SJSA1 (cell line): ENCODE measurements around the gene ACADM. TPM values are rescaled to one million over a fixed set of nuclear protein-coding genes. Genes with fewer than 3 reads are reported as not detected.
"Not testable (repeated sequence)": the region's sequence is repeated elsewhere in the genome, so short reads cannot be mapped to it uniquely, and the experiment has no call there.

ENCODE experiments used
- DNase-seq, 2 experiments: peaks; one replicate each; pipeline ENCODE4 v3.0.0-alpha.2; 2015 to 2020; ENCODE audit warnings: low spot score in 2 of 2, low read depth in 1 of 2
- H3K27ac ChIP-seq: fragments of 250-450 bp; sonication (Bioruptor Pico); 2 replicates; pipeline ENCODE4 v1.5.1; 2020; ENCODE audit warnings: mild to moderate bottlenecking, moderate library complexity
- H3K27me3 ChIP-seq: fragments of 250-450 bp; sonication (Bioruptor Pico); replicated peaks from 2 replicates; pipeline ENCODE4 v1.5.1; 2020; ENCODE audit warnings: mild to moderate bottlenecking, moderate library complexity
- H3K36me3 ChIP-seq: fragments of 250-450 bp; sonication (Bioruptor Pico); 2 replicates; pipeline ENCODE4 v1.5.1; 2020; ENCODE audit warnings: mild to moderate bottlenecking
- H3K4me1 ChIP-seq: fragments of 250-450 bp; sonication (Bioruptor Pico); replicated peaks from 2 replicates; pipeline ENCODE4 v1.6.1; 2021; ENCODE audit warnings: mild to moderate bottlenecking
- H3K4me3 ChIP-seq: fragments of 250-450 bp; sonication (Bioruptor Pico); 2 replicates; pipeline ENCODE4 v1.5.1; 2020; ENCODE audit warnings: mild to moderate bottlenecking
- H3K9me3 ChIP-seq: fragments of 250-450 bp; sonication (Bioruptor Pico); replicated peaks from 2 replicates; pipeline ENCODE4 v1.5.1; 2020; ENCODE audit warnings: mild to moderate bottlenecking
- total RNA-seq: library from RNA; depleted of rRNA; stranded (reverse); fragments of >200 nt; shearing (Covaris generic); gene quantifications from 2 replicates; pipeline ENCODE4 v1.2.3, GENCODE V29; 2014; rRNA removed

The ACADM gene
- total RNA-seq = 52.0 and 76.4 TPM in 2 replicates

DNA sequence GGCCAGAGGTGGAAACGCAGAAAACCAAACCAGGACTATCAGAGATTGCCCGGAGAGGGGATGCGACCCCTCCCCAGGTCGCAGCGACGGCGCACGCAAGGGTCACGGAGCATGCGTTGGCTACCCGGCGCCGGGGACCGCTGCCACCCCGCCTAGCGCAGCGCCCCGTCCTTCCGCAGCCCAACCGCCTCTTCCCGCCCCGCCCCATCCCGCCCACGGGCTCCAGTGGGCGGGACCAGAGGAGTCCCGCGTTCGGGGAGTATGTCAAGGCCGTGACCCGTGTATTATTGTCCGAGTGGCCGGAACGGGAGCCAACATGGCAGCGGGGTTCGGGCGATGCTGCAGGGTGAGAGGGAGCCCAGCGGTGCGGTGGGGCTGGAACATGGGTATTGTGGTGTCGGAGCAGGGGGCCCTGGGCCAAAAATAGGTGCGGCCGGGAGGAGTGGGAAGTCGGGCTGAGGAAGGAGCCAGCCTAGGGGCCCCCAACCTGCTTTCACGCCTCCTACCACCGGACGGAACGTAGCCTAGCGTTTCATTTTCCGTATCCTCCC, at the start of gene ACADM:
Gene ACADM, plus strand, starts transcription at position 238 of the 551 bp plus-strand sequence. Its CDS starts 79 bp downstream, at position 317.
- H3K27me3 ChIP-seq = no peaks in the 10 kb centered on the region
- no peaks in the 10 kb centered on the region for H3K9me3 ChIP-seq
- DNase-seq = peak; percentile 86 to 94
- peaks cover 5% of the 10 kb centered on the region; the same call in 1 of the 2 replicates for H3K36me3 ChIP-seq
- peak within 1 kb of the TSS; percentile 91 for H3K27ac ChIP-seq
- peak within 1 kb of the TSS; percentile 70 for H3K4me3 ChIP-seq
- peaks cover 12% of the 10 kb centered on the region for H3K4me1 ChIP-seq

DNA sequence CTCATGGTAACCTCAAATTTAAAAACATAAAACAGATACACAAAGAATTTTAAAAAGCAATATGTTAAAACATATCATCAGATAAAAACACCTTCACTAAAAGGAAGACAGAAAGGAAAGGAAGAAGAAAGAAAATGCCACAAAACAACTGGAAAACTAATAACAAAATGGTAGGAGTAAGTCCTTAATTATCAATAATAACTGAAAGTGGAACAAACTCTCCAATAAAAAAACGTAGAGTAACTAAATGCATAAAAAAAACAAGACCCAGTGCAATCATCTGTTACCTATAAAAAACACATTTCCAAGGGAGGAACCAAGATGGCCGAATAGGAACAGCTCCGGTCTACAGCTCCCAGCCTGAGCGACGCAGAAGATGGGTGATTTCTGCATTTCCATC, 47.1 kb upstream of the ACADM start:
- Histone ChIP-seq H3K27ac (no peak overlapping the region), H3K36me3 (no peaks in the 10 kb centered on the region), H3K4me3 (no peak overlapping the region), H3K9me3 (no peaks in the 10 kb centered on the region), H3K4me1 (peaks cover 5% of the 10 kb centered on the region), H3K27me3 (no peaks in the 10 kb centered on the region)
- no peak for DNase-seq

DNA sequence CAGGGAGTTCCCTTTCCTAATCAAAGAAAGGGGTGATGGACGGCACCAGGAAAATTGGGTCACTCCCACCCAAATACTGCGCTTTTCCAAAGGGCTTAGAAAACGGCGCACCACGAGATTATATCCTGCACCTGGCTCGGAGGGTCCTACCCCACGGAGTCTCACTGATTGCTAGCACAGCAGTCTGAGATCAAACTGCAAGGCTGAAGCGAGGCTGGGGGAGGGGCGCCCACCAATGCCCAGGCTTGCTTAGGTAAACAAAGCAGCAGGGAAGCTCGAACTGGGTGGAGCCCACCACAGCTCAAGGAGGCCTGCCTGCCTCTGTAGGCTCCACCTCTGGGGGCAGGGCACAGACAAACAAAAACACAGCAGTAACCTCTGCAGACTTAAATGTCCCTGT, 46.5 kb upstream of the ACADM start:
- not testable (repeated sequence) for H3K27me3 ChIP-seq, DNase-seq, H3K27ac ChIP-seq

DNA sequence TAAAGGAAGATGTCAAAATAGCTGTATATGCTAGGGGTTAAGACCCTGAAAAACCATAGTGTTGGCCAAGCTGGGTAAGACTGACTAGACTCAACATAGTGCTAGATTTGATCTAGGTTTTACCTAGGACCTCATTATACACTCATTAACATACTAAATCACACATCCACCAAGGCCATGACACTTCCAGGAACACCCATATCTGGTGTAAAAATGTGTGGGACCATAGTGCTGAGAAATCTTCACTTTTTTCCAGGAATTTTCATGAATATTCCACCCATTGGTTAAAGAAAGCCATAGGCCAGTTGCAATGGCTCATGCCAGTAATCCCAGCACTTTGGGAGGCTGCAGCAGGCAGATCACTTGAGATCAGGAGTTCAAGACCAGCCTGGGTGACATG, 34.0 kb upstream of the ACADM start:
- Histone ChIP-seq H3K27ac (no peak overlapping the region), H3K4me3 (no peak overlapping the region), H3K4me1 (no peaks in the 10 kb centered on the region), H3K27me3 (no peaks in the 10 kb centered on the region; the same call in none of the 2 replicates), H3K36me3 (no peaks in the 10 kb centered on the region), H3K9me3 (no peaks in the 10 kb centered on the region)
- no peak for DNase-seq

More for the DNA sequence above, 46.5 kb upstream of the ACADM start:
- H3K4me3 ChIP-seq, H3K36me3 ChIP-seq, H3K4me1 ChIP-seq, H3K9me3 ChIP-seq: not testable (repeated sequence)

DNA sequence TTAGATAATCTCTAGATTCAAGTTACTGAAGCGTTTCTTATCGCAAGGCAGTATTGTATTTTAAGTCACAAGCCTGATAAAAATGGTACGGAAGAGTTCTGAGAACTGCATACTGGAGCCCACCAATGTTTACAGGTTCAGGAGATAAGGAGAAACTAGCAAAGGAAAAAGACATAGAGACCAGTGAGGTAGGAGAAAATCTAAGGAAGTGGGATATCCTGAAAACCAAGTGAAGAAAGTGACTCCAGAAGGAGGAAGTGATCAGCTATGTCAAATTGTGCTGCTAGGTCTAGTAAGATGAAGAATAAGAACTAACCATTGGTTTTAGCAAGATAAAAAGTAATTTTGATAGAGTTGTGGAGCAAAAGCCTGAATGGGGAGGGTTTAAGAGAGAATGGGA, 31.0 kb upstream of the ACADM start:
- H3K9me3 ChIP-seq = no peaks in the 10 kb centered on the region
- H3K36me3 ChIP-seq = no peaks in the 10 kb centered on the region
- H3K4me1 ChIP-seq = no peaks in the 10 kb centered on the region
- no peak overlapping the region for H3K27ac ChIP-seq
- H3K4me3 ChIP-seq = no peak overlapping the region
- no peak for DNase-seq
- H3K27me3 ChIP-seq = no peaks in the 10 kb centered on the region; the same call in 1 of the 2 replicates

DNA sequence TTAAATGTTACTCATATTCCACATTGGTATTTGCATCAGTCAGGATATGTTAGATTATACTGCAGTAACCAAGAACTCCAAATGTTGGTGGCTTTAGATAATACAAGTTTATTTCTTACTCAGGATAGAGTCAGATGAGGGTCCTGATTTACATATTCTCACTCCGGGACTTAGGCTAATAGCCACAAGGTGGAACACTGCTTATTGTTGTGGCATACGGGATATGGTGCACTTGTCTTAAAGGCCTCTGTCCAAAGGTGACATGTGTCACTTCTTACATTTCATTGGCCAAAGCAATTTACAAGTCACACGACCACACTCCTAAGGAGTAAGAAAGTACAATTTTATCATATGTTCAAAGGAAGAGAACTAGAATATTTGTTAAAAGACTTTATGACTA, 28.5 kb upstream of the ACADM start:
- Histone ChIP-seq H3K4me3 (no peak overlapping the region), H3K9me3 (no peaks in the 10 kb centered on the region), H3K36me3 (no peaks in the 10 kb centered on the region)

DNA sequence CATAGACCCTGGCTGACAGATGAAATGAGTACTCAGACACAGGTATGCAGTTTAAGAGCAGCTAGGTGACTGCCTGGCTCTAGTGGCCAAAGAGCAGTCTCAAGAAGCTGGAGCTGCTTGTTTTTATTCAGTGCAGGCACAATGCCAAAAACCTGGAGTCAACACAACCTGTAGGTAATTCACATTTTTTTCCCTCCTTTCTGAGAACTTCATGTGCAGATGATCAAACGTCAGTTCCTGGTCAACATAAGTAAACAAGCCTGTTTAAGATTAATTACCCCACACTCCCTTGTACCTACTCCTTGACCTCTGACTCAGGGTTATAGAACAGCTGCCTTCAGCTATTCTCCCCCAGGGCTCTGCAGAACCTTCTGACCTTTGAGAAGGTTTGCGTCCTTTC, 17.3 kb upstream of the ACADM start:
- Histone ChIP-seq H3K27me3 (peaks cover 4% of the 10 kb centered on the region; the same call in 1 of the 2 replicates), H3K9me3 (no peaks in the 10 kb centered on the region), H3K4me1 (no peaks in the 10 kb centered on the region), H3K36me3 (no peaks in the 10 kb centered on the region), H3K27ac (no peak overlapping the region), H3K4me3 (no peak overlapping the region)
- DNase-seq = no peak

More for the DNA sequence above, 28.5 kb upstream of the ACADM start:
- no peaks in the 10 kb centered on the region for H3K4me1 ChIP-seq
- no peak overlapping the region for H3K27ac ChIP-seq
- DNase-seq = no peak
- no peaks in the 10 kb centered on the region; the same call in 1 of the 2 replicates for H3K27me3 ChIP-seq

DNA sequence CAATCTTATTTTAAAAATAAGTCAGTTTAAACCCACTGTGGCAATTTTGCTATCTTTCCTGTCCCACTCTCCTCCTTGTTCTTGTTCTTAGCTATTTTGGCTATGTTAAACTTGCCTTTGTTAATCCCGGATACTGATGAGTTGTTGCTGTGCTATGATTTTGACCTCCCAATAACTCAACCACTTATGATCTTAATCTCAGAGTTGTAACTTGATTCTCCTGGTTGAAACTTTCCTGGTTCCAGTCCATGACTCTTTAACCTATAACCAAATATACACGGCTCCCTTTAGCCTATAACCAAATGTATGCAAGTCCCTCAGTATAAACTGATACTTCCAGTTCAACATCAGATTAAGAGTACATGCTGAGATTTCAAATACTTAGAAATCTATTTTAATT, 15.6 kb upstream of the ACADM start:
- no peak for DNase-seq
- Histone ChIP-seq H3K27me3 (peaks cover 4% of the 10 kb centered on the region; the same call in 1 of the 2 replicates), H3K36me3 (no peaks in the 10 kb centered on the region), H3K4me1 (no peaks in the 10 kb centered on the region), H3K9me3 (no peaks in the 10 kb centered on the region), H3K4me3 (no peak overlapping the region), H3K27ac (no peak overlapping the region)

DNA sequence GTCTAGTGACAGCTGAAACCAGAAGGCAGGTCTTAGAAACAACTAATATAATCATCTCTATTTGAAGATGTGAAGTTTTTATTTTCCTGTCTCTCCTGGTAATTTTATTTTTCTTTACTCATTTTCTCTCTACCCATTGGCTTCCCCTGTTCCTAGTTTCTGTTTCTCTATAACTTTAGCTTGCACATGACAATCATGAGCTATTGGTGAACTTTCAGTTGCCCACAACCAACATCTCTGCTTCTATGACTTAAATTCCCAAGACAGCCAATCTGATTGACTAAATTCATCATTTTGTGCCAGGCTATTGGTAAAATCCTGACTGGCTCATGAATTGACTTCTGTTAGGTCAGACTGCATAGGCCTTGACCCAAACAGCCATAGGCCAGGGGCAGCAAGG, 13.7 kb upstream of the ACADM start:
- H3K27me3 ChIP-seq = no peaks in the 10 kb centered on the region; the same call in 1 of the 2 replicates
- H3K4me3 ChIP-seq = no peak overlapping the region
- no peak overlapping the region for H3K27ac ChIP-seq
- H3K4me1 ChIP-seq = no peaks in the 10 kb centered on the region
- no peaks in the 10 kb centered on the region for H3K9me3 ChIP-seq
- no peak for DNase-seq
- H3K36me3 ChIP-seq = no peaks in the 10 kb centered on the region

DNA sequence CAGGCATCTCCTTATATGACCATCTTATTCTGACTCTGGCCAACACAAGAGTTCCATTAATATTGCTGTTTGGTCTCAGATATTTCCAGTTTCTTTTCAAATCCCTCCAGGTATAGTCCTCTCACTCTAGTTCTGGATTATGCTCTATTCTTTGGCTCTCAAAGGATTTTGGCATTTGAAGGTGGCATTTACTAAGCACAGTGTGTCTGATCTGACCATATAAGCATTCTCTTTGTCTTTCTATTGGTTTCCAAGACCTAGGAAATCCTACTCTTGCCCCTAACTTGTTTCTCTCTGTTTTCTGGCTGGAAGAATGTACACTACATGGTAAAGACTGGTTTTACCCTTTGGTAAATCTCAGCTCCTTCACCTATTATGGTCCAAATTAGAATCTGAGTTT, 12.7 kb upstream of the ACADM start:
- H3K27me3 ChIP-seq = no peaks in the 10 kb centered on the region
- H3K36me3 ChIP-seq = no peaks in the 10 kb centered on the region
- H3K4me1 ChIP-seq = no peaks in the 10 kb centered on the region
- H3K9me3 ChIP-seq = no peaks in the 10 kb centered on the region
- no peak for DNase-seq
- no peak overlapping the region for H3K27ac ChIP-seq
- no peak overlapping the region for H3K4me3 ChIP-seq

DNA sequence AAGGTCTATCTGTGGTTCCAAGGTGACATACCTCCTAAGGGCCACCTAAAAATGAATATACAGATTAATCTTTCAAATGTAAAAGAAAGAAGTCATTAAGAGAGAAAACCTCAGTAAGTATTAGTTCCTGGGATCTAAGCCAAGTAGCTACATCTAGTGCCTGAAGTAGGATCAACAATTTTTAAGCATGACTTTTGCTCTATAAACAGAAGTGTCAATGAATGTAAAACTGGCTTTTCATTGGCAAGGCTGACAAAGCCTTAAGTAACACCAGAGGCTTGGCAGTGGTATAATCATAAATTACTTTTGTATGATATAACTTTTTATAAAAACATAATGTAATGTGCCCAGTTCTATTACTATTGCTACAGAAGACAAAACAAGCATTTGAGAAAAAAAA, 12.2 kb upstream of the ACADM start:
- Histone ChIP-seq H3K4me3 (no peak overlapping the region), H3K36me3 (no peaks in the 10 kb centered on the region), H3K27ac (no peak overlapping the region), H3K27me3 (no peaks in the 10 kb centered on the region), H3K4me1 (no peaks in the 10 kb centered on the region), H3K9me3 (no peaks in the 10 kb centered on the region)
- no peak for DNase-seq

DNA sequence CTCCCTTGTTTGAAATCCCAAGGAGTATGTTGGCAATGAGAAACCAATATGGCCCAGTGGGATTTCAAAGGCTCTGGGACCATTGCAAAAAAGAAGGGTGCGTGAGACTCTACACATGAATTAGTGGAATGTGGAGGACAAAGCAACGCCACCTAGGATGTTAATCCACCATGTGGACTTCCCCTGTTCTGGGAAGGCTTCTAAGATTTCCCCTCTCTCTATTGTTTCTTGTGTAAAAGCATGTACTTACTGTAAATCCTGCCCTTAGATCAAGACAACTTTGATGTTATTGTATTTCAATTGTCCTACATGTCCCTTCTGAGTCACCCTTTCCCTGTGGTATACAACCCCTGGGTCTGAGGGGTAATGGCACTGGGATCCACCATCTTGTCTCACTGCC, 4.7 kb upstream of the ACADM start:
- peaks cover 6% of the 10 kb centered on the region for H3K4me1 ChIP-seq
- 0 out of 2 replicates have a peak, but pooled peaks cover 4% of the 10 kb centered on the region for H3K36me3 ChIP-seq
- H3K9me3 ChIP-seq = no peaks in the 10 kb centered on the region
- no peaks in the 10 kb centered on the region for H3K27me3 ChIP-seq
- no peak for DNase-seq
- H3K27ac ChIP-seq = no peak overlapping the region
- H3K4me3 ChIP-seq = no peak overlapping the region

DNA sequence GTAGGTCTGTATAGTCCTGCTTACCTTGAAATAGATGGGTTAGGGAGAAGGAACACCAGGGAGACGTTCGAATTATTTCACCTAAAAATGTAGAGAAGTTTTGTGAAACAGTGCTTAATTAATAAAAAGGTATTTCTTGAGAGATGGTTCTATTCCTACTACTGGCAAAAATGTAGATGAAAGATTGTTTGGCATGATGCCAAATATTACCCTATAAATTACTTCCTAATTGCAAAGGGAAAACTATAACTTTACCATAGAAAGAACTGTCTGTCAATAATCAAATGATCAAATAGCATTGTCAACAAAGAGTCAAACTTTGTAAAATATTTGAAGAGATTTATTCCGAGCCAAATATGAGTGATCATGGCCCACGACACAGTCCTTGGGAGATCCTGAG, 4.2 kb upstream of the ACADM start:
- Histone ChIP-seq H3K9me3 (no peaks in the 10 kb centered on the region), H3K27me3 (no peaks in the 10 kb centered on the region), H3K27ac (no peak overlapping the region), H3K4me3 (no peak overlapping the region), H3K4me1 (peaks cover 6% of the 10 kb centered on the region), H3K36me3 (0 out of 2 replicates have a peak, but pooled peaks cover 5% of the 10 kb centered on the region)
- no peak for DNase-seq

DNA sequence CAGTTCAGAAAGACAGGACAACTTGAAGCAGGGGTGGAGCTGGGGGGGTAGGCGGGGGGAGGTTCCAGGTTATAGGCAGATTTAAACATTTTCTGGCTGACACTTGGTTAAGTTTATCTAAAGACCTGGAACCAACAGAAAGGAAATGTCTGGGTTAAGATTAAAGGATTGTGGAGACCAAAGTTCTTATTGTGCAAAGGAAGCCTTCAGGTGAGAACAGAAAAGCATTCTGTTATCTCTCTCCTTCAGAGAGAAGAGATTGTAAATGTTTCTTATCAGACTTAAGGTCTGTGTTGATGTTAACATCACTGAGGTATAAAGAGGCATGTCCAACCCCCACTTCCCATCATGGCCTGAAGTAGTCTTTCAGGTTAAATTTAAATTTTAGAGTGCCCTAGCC, 3.7 kb upstream of the ACADM start:
- DNase-seq = no peak
- no peaks in the 10 kb centered on the region for H3K9me3 ChIP-seq

DNA sequence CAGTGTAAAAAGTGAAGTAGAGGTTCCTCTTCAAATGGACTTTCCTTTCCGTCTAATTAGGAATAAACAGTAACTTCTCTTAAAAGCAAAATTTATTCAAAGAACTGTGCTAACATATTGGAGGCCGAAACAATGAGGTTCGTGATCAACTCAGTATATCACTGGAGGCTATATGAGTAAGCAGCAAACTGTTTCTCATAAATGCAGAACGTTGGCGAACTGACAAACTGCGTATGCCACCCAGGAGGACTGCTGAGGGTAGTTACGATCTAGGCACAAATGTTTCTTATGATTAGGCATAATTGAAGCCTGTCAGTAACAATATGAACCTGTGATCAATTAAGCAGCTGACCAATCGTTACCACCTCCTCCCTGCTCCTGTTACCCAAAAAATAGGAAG, 2.3 kb upstream of the ACADM start:
- not testable (repeated sequence) for H3K36me3 ChIP-seq

More for the DNA sequence above, 3.7 kb upstream of the ACADM start:
- peaks cover 11% of the 10 kb centered on the region for H3K4me1 ChIP-seq
- H3K27ac ChIP-seq = no peak overlapping the region
- 0 out of 2 replicates have a peak, but pooled peaks cover 5% of the 10 kb centered on the region for H3K36me3 ChIP-seq
- no peak overlapping the region for H3K4me3 ChIP-seq
- no peaks in the 10 kb centered on the region for H3K27me3 ChIP-seq

More for the DNA sequence above, 2.3 kb upstream of the ACADM start:
- H3K27me3 ChIP-seq, H3K4me3 ChIP-seq, H3K9me3 ChIP-seq, DNase-seq, H3K27ac ChIP-seq: not testable (repeated sequence)
- H3K4me1 ChIP-seq = peaks cover 12% of the 10 kb centered on the region
